K562 (cell line): ENCODE data around the gene TIMM44.
A peak's percentile ranks its signal among the peaks of the same experiment; 100 is the strongest.

Experiments used
- ADNP ChIP-seq: fragments of 200-800 bp; sonication (Bioruptor generic); IDR thresholded peaks from 2 replicates; pipeline ENCODE4 v1.6.1; 2016; ENCODE audit warnings: missing genetic modification characterization, missing compliant biosample characterization
- ATF3 ChIP-seq, 2 experiments: fragments of 450-650 bp in 1 of 2; sonication (generic) in 1 of 2; formaldehyde crosslinking in 1 of 2; IDR thresholded peaks in 1 of 2; conservative IDR thresholded peaks in 1 of 2; 2 replicates each; pipeline versions ENCODE4 v1.6.1 to v1.8.1; 2016 to 2023; ENCODE audit warnings: mild to moderate bottlenecking in 2 of 2, moderate library complexity in 2 of 2, inconsistent platforms in 1 of 2, missing genetic modification reagents in 1 of 2
- CC2D1A ChIP-seq: fragments of 450-650 bp; IDR thresholded peaks from 2 replicates; pipeline ENCODE4 v1.6.1; 2017; ENCODE audit warnings: mild to moderate bottlenecking
- CEBPZ ChIP-seq: fragments of 150-350 bp; IDR thresholded peaks from 2 replicates; pipeline ENCODE4 v1.6.1; 2014; ENCODE audit warnings: low read depth, mild to moderate bottlenecking, low read length, borderline replicate concordance
- CREB5 ChIP-seq: fragments of 250-450 bp; sonication (Bioruptor Pico); IDR thresholded peaks from 2 replicates; pipeline ENCODE4 v1.5.0; 2020; ENCODE audit warnings: mild to moderate bottlenecking
- CTCF ChIP-seq, 3 experiments: IDR thresholded peaks in 2 of 3; conservative IDR thresholded peaks in 1 of 3; 2 replicates each; pipeline ENCODE4 v1.5.1; 2011 to 2012; ENCODE audit warnings: low read length in 3 of 3, mild to moderate bottlenecking in 3 of 3, control low read depth in 2 of 3, improper control_type of control experiment in 1 of 3, inconsistent platforms in 1 of 3, low read depth in 1 of 3, mixed read lengths in 1 of 3, moderate library complexity in 1 of 3; ENCODE audit not compliant: insufficient read depth in 2 of 3
- MAX ChIP-seq: sonication (generic); formaldehyde crosslinking; IDR thresholded peaks from 2 replicates; pipeline ENCODE4 v1.9.0; 2022; ENCODE audit warnings: mild to moderate bottlenecking, missing genetic modification reagents
- NR2C2 ChIP-seq, 2 experiments: fragments of 200-800 bp in 1 of 2; sonication (Bioruptor generic) in 1 of 2; sonication (generic) in 1 of 2; formaldehyde crosslinking in 1 of 2; IDR thresholded peaks; 2 replicates each; pipeline versions ENCODE4 v1.6.1 to v1.8.0; 2016 to 2022; ENCODE audit warnings: mild to moderate bottlenecking in 1 of 2, missing compliant biosample characterization in 1 of 2, missing genetic modification characterization in 1 of 2, missing genetic modification reagents in 1 of 2
- PHB ChIP-seq: fragments of 250-450 bp; sonication (Bioruptor Pico); IDR thresholded peaks from 2 replicates; pipeline ENCODE4 v1.5.0; 2021
- RCOR1 ChIP-seq, 2 experiments: IDR thresholded peaks; 2 replicates each; pipeline ENCODE4 v1.6.1; 2012; ENCODE audit warnings: low read depth in 2 of 2, low read length in 2 of 2, borderline replicate concordance in 1 of 2, improper control_type of control experiment in 1 of 2
- TRIM25 ChIP-seq: fragments of 450-650 bp; IDR thresholded peaks from 2 replicates; pipeline ENCODE4 v1.7.0; 2016; ENCODE audit warnings: borderline replicate concordance
- USF1 ChIP-seq: sonication (generic); formaldehyde crosslinking; IDR thresholded peaks from 2 replicates; pipeline ENCODE4 v1.9.0; 2022; ENCODE audit warnings: mild to moderate bottlenecking, missing genetic modification reagents
- ZBTB7A ChIP-seq: IDR thresholded peaks from 2 replicates; pipeline ENCODE4 v1.6.1; 2011; ENCODE audit warnings: low read depth, mild to moderate bottlenecking, low read length, moderate library complexity, borderline replicate concordance; ENCODE audit not compliant: control insufficient read depth
- ZNF253 ChIP-seq: fragments of 250-450 bp; sonication (Bioruptor Pico); conservative IDR thresholded peaks from 2 replicates; pipeline ENCODE4 v1.6.1; 2021; ENCODE audit warnings: mild to moderate bottlenecking

GRCh38 chr19:7920519-7921301, 22.8 kb downstream of the TIMM44 start:
- TF ChIP-seq CREB5 (CRISPR knock-in tag) (no peak), MAX (CRISPR knock-in tag) (peak; percentile 62), CC2D1A (no peak), ADNP (tag) (no peak), ZBTB7A (no peak; the same call in 1 of the 2 replicates), RCOR1 (IDR thresholded peaks at IDR 0.05; ENCODE audit: borderline replicate concordance in 1 of 2, low read depth in 2 of 2, low read length in 2 of 2) (peak in 1 of 2 experiments; percentile 48; a peak in 2 of 4 replicates), USF1 (CRISPR knock-in tag) (no peak), NR2C2 (CRISPR knock-in tag; IDR thresholded peaks at IDR 0.05) (peak; percentile 69), NR2C2 (tag; IDR thresholded peaks at IDR 0.05) (no peak; the same call in 1 of the 2 replicates), ATF3 (IDR thresholded peaks at IDR 0.05) (no peak), ATF3 (CRISPR knock-in tag; conservative IDR thresholded peaks at IDR 0.05) (no peak), PHB (CRISPR knock-in tag) (no peak), CTCF (IDR thresholded peaks at IDR 0.05 in 2 of 3, conservative IDR thresholded peaks at IDR 0.05 in 1 of 3; ENCODE audit: insufficient read depth in 2 of 3, low read depth in 1 of 3, low read length in 3 of 3) (no peak), TRIM25 (no peak), ZNF253 (CRISPR knock-in tag) (no peak), CEBPZ (no peak)
